Suppressor macrophage treated with lipopolysaccharide for 4 hours (primary cell): Measurements from ENCODE around the gene DNAJA2.
"Not testable (repeated sequence)": the region's sequence is repeated elsewhere in the genome, so short reads cannot be mapped to it uniquely, and the experiment has no call there.

ENCODE experiments used
- DNase-seq: peaks from one replicate; pipeline ENCODE4 v3.0.0-alpha.2; 2020

The DNAJA2 gene

DNA sequence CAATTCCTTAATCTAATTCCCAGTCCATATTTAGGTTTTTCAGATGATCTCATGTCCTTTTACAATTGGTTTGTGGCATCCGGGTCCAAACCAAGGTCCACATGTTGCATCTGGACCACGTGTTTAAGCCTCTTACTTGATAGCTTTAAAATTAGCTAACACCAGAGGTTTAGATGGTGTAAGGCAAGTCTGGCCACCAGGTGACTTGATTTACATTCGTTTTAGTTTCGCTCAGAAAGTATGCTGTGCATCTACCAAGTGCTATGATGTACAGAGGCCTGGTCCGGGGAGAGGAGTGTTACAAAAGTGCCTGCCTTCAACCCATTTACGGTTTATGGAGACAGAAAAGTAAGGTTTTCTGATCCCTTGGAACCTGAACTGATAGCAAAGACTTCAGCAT, 878 bp upstream of the DNAJA2 start:
- DNase-seq: peak; percentile 6

GRCh38 chr16:46973996-46974324, 486 bp upstream of the DNAJA2 start:
- no peak for DNase-seq

GRCh38 chr16:46972429-46973206, 856 bp downstream of the DNAJA2 start:
- DNase-seq: peak; percentile 45

DNA sequence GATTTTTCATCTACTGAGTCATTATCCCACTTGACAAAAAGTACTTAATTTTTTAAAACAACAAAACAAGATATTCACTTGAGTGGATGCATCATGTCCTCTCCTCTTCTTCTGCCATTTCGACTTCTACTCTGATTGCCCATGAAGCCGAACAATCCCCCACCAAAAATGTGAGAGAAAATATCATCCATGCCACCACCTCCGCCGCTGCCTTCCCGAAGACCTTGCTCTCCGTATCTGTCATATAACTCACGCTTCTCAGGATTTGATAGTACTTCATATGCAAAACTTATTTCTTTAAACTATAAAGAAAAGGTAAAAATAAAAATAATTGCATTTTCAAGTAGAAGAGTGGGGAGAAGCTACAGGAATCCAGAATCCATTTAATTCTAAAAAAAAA, 2.2 kb downstream of the DNAJA2 start:
- no peak for DNase-seq

DNA sequence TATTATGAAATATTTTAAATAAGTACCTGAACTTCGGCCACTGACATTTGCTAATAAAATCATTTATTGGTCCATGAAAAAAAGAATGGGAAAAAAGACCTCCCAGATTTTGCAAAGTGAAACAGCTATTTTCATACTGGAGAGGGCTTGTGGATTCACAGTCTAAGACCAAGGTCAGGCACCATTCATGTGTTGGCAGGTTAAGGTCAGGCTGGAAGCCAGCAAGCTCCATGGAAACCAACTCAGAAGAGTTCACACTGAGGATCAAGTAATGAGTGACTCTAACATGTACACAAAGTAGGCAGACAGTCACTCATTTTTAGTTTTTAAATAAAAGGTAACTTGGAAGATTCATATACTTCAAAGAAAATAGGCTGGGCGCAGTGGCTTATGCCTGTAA, 3.4 kb downstream of the DNAJA2 start:
- DNase-seq: no peak

- no peak for DNase-seq
Measured at GRCh38 chr16:46968063-46968435, 5.4 kb downstream of the DNAJA2 start.

GRCh38 chr16:46962629-46963028, 10.8 kb downstream of the DNAJA2 start:
- no peak for DNase-seq

- peak; percentile 50 for DNase-seq
Measured at GRCh38 chr16:46961373-46962353, 11.8 kb downstream of the DNAJA2 start.

DNA sequence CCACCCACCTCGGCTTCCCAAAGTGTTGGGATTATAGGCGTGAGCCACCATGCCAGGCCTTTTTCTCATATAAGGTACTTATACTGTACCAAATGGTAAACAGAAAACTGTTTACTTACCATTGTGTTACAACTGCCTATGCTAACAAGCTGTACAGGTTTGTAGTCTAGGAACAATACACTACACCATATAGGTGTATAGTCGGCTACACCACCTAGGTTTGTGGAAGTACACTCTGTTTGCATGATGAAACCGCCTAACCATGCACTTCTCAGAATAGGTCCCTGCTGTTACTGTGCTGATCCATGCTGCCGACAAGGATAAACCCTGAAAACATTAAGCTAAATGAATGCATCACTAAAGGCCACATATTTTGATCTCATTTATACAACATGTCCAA, 18.9 kb downstream of the DNAJA2 start:
- no peak for DNase-seq

DNA sequence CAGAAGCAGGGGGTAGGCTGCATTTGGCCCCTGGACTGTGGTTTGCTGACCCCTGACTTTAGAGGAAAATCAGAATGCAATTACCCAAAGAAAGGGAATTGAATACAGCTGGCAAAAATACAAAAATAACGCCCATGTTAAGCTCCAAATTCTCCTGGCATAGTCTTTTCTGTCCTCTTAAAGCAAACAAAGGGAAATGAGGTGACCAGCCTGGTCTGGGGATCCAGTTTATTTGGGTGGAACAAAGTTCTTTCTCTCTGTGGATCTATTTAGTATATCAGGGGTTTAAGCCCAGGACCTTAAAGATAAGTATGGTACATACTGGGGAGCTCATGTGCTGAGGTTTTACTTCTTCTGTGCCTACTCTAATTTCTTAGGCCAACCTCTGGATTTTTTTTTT, 23.5 kb downstream of the DNAJA2 start:
- no peak for DNase-seq

DNA sequence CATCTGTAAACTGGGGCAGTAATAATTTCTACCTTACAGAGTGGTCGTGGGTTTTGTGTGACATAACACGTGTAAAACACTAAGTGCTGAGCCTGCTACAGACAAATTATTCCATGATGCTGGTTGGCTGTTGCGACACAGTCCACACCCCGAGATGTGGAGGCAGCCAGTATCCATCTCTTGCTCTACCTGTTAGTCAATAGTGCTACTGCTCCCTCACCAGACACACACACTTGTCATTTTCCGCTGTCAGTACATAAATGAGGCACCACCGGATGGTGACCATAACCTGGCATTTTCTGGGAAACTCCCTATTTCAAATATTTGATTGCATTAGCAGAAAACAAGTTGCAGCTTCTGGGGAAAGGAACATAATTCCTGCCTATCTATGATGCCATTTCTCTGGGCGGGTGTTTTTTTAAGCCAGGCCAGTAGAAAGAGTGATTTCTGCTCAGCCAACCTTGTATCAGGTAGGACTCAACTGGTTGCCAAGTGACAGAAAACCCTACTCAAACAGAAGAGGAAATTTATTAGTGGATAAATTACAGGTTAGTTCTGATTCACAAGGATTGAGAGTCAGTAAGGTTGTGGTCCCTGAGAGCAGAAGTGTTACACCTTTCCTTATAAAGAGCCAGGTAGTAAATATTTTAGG, 24.1 kb downstream of the DNAJA2 start:
- DNase-seq: peak; percentile 40

DNA sequence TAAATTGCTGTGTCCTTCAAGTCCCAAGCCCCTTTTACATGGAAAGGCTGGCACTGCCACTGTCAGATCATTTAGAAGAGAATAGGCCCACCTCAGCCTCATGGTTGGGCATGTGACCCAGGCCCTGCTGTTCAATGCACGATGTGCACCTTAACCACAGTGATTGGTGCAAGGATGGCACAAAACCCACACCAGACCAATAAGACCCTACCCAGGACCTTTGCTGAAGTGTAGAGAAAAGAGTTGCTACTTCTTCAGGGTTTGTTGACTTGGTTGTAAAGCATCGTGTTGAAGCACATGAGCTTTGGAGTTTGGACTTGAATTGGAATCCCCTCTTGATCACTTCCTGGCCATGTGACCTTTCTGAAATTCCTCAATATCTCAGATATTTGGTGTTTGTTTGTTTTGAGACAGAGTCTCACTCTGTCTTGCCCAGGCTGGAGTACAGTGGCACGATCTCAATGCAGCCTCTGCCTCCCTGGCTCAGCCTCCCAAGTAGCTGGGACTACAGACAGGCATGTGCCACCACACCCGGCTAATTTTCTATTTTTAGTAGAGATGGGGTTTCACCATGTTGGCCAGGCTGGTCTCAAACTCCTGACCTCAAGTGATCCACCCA, 24.8 kb downstream of the DNAJA2 start:
- DNase-seq: no peak

DNA sequence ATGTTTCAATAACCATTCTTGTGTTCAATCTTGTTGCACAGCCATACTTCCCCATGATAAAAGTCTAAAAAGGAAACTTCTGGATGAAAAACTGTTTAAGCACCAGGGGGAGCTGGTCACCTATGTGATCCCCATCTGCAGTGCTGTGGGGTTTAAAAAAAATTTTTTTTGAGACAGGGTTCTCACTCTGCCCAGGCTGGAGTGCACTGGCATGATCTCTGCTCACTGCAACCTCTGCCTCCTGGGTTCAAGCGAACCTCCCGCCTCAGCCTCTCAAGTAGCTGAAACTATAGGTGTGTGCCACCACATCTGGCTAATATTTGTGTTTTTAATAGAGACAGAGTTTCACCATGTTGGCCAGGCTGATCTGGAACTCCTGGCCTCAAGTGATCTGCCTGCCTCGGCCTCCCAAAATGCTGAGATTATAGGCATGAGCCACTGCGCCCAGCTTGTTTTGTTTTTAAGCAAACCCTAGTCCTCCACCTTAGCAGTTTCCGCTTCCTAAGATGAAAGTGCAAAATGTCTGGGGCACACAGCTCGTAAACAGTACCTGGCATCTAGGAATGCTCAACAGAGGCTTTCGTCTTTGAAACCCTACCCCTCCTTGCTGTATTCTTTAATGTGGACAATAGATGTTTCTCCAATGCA, 25.4 kb downstream of the DNAJA2 start:
- peak; percentile 54 for DNase-seq

- not testable (repeated sequence) for DNase-seq
Measured at GRCh38 chr16:46944713-46945112, 28.8 kb downstream of the DNAJA2 start.

DNA sequence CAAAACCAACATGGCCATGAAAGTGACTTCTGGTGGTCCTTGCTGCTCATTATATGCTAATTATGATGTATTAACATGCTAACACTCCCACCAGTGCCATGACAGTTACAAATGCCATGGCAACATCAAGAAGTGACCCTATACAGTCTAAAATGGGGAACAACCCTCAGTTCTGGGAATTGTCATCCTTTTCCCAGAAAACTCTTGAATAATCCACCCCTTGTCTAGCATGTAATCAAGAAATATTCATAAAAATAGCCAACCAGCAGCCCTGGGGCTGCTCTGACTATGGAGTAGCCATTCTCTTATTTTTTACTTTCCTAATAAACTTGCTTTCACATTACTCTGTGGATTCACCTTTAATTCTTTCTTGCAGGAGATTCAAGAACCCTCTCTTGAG, 35.9 kb downstream of the DNAJA2 start:
- DNase-seq: peak; percentile 17

- DNase-seq: no peak
Measured at GRCh38 chr16:46932802-46933201, 40.7 kb downstream of the DNAJA2 start.

- no peak for DNase-seq
Measured at GRCh38 chr16:46930861-46931260, 42.6 kb downstream of the DNAJA2 start.

DNA sequence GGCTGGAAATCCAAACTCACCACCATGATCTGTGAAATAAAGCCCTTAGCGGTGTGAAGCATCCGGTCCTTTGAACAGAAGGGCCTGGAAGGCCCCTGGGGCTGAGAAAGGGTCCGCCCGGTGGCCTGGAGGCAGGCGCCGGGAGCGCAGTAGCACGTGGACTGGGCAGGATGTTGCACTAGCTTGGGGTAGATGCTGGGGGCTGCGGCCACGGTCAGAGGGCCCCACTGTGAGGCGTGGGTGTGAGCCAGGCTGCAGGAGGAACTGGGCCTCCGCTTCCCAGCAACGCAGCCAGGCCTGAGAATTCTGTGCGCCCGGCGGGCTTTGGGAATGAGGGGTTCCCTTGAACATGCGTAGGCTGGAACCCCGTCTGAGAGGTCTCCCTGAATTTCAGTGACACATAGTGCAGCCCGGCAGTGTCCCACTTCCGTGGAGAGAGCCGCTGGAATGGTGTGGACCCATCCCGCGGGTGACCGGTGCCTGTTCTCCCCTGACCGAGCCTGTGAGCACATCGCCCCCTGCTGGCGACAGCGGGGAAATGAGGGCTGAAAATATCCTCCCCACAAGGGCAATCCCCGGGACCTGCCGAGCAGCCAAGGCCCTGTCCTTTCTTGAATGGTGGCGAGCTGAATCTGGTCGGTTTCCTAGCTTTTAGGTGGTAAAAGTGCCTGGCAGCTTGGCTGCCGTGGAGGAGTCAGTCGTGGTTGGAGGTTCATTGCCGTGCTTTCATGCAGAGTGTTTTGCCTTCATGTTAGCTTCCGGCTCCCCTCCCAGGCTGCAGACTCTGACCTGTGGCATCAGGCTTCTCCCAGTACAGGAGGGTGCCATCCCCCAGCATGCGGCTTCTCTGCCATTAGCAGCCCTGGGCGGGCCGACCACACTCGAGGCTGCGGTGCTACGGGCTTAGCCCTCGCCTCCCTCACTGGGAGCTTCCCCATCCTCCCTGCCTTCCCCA, 43.8 kb downstream of the DNAJA2 start:
- peak; percentile 71 for DNase-seq

DNA sequence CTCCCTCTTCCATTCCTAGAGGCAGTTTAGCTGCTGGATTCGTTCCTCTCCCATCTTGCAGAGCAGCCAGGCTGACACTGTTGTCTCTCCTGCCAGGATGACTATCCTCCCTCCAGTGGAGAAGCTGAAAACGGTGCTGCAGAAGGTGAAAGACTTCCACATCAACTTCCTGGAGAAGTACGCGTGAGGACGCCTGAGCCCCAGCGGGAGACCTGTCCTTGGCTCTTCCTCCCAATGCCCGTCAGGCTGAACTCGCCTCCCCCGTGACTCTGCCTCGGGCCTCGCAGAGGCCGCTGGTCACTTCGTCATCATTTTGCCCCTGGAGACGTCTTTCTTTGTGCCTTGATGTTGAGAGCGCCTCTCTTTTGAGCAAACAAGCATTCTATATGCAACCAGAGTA, 44.7 kb downstream of the DNAJA2 start:
- DNase-seq: no peak

GRCh38 chr16:46927273-46927672, 46.2 kb downstream of the DNAJA2 start:
- no peak for DNase-seq

DNA sequence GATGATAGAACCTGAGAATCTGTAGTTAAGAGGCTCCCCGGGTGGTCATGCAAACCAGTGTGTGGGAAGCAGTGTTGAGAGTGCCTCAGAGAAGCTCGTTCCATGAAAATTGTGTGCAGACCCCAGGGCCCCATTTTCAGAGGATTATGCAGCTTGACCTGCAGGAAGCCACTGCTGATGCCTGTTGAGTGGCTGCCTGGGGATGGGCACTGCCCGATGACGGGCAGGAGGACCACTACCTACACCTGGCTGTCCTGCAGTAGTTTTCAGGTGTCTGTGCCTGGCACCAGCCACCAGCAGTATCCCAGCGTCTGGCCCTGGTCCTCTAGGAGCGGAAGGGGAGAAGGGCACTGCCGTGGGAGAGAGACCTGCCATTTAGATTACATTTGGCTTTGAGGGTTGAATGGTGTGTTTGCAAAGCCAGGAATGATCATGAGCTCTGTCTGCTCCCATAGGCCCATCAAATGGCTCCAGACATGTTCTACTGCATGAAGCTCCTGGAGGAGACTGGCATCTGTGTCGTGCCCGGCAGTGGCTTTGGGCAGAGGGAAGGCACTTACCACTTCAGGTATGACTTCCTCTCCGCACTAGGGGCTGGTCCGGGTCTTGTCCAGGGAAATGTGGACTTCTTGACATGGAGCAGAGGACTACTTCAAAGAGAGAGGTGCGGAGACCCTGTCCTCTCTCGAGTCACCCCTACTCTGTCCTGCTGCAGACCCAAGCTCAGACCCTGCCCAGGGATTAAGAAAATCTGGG, 46.8 kb downstream of the DNAJA2 start:
- no peak for DNase-seq
